ENCODE results near the gene GPI. TPM values are rescaled to one million over a fixed set of nuclear protein-coding genes. Genes with fewer than 3 reads are reported as not detected.

Gene GPI
- total and polyA plus RNA-seq, 9 of the 15 experiments (the other 6 are each of a cell fraction or from before 2014, with no cell fraction given), result 88.3 to 358 (median 122) TPM

GRCh38 chr19:34404109-34404909 lies 39.3 kb downstream of the GPI start, which contains the start of gene PDCD2L (continued):
- TF ChIP-seq, protein P1, sequence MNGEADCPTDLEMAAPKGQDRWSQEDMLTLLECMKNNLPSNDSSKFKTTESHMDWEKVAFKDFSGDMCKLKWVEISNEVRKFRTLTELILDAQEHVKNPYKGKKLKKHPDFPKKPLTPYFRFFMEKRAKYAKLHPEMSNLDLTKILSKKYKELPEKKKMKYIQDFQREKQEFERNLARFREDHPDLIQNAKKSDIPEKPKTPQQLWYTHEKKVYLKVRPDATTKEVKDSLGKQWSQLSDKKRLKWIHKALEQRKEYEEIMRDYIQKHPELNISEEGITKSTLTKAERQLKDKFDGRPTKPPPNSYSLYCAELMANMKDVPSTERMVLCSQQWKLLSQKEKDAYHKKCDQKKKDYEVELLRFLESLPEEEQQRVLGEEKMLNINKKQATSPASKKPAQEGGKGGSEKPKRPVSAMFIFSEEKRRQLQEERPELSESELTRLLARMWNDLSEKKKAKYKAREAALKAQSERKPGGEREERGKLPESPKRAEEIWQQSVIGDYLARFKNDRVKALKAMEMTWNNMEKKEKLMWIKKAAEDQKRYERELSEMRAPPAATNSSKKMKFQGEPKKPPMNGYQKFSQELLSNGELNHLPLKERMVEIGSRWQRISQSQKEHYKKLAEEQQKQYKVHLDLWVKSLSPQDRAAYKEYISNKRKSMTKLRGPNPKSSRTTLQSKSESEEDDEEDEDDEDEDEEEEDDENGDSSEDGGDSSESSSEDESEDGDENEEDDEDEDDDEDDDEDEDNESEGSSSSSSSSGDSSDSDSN (IDR thresholded peaks at IDR 0.05; ENCODE audit: borderline replicate concordance in 1 of 2, low read depth in 2 of 2, low read length in 2 of 2), result peak; percentile 59 to 61; a peak in 2 of 4 replicates
- TF ChIP-seq GTF2F1 (IDR thresholded peaks at IDR 0.05; ENCODE audit: low read depth, low read length), result peak; percentile 78; the same call in 1 of the 2 replicates
- peak; percentile 55 to 65; a peak in 2 of 4 replicates for TF ChIP-seq SIN3A (IDR thresholded peaks at IDR 0.05; ENCODE audit: borderline replicate concordance in 2 of 2, control insufficient read depth in 1 of 2, low read depth in 2 of 2, low read length in 2 of 2)
- peak; percentile 63; the same call in 1 of the 2 replicates for TF ChIP-seq ATF7 (IDR thresholded peaks at IDR 0.05)
- TF ChIP-seq MTA3 (IDR thresholded peaks at IDR 0.05; ENCODE audit: borderline replicate concordance), result peak; percentile 71; the same call in 1 of the 2 replicates
- TF ChIP-seq BCOR (IDR thresholded peaks at IDR 0.05), result peak; percentile 75; the same call in 1 of the 2 replicates
- TF ChIP-seq, protein P2, sequence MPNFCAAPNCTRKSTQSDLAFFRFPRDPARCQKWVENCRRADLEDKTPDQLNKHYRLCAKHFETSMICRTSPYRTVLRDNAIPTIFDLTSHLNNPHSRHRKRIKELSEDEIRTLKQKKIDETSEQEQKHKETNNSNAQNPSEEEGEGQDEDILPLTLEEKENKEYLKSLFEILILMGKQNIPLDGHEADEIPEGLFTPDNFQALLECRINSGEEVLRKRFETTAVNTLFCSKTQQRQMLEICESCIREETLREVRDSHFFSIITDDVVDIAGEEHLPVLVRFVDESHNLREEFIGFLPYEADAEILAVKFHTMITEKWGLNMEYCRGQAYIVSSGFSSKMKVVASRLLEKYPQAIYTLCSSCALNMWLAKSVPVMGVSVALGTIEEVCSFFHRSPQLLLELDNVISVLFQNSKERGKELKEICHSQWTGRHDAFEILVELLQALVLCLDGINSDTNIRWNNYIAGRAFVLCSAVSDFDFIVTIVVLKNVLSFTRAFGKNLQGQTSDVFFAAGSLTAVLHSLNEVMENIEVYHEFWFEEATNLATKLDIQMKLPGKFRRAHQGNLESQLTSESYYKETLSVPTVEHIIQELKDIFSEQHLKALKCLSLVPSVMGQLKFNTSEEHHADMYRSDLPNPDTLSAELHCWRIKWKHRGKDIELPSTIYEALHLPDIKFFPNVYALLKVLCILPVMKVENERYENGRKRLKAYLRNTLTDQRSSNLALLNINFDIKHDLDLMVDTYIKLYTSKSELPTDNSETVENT (CRISPR knock-in tag; IDR thresholded peaks at IDR 0.05), result 0 out of 2 replicates have a peak, but pooled peaks have one; percentile 13
- no peak for TF ChIP-seq HSF4 (CRISPR knock-in tag; IDR thresholded peaks at IDR 0.05; ENCODE audit: borderline replicate concordance)
- TF ChIP-seq BHLHE40 (IDR thresholded peaks at IDR 0.05; ENCODE audit: low read length), result peak; percentile 79
- peak; percentile 86 for TF ChIP-seq MEIS2 (IDR thresholded peaks at IDR 0.05; ENCODE audit: partially characterized antibody)
- TF ChIP-seq, protein P3, sequence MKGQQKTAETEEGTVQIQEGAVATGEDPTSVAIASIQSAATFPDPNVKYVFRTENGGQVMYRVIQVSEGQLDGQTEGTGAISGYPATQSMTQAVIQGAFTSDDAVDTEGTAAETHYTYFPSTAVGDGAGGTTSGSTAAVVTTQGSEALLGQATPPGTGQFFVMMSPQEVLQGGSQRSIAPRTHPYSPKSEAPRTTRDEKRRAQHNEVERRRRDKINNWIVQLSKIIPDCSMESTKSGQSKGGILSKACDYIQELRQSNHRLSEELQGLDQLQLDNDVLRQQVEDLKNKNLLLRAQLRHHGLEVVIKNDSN (CRISPR knock-in tag; IDR thresholded peaks at IDR 0.05), result peak; percentile 68
- TF ChIP-seq, protein P4, sequence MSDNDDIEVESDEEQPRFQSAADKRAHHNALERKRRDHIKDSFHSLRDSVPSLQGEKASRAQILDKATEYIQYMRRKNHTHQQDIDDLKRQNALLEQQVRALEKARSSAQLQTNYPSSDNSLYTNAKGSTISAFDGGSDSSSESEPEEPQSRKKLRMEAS (CRISPR knock-in tag; IDR thresholded peaks at IDR 0.05), result peak; percentile 87
- peak; percentile 96 for TF ChIP-seq L3MBTL2 (IDR thresholded peaks at IDR 0.05)
- TF ChIP-seq CXXC5 (CRISPR knock-in tag; IDR thresholded peaks at IDR 0.05), result peak; percentile 87
- no peak for TF ChIP-seq ZNF717 (CRISPR knock-in tag; IDR thresholded peaks at IDR 0.05)
- peak; percentile 84 for TF ChIP-seq TBP (optimal IDR thresholded peaks at IDR 0.05; ENCODE audit: low read depth, low read length)
- TF ChIP-seq PHF8 (IDR thresholded peaks at IDR 0.05; ENCODE audit: borderline replicate concordance, low read length), result peak; percentile 94
- 0 out of 4 replicates have a peak, but pooled peaks have one; percentile 4 to 31 for TF ChIP-seq RCOR1 (IDR thresholded peaks at IDR 0.05; ENCODE audit: borderline replicate concordance in 1 of 2, low read depth in 2 of 2, low read length in 2 of 2)
- TF ChIP-seq, protein P5, sequence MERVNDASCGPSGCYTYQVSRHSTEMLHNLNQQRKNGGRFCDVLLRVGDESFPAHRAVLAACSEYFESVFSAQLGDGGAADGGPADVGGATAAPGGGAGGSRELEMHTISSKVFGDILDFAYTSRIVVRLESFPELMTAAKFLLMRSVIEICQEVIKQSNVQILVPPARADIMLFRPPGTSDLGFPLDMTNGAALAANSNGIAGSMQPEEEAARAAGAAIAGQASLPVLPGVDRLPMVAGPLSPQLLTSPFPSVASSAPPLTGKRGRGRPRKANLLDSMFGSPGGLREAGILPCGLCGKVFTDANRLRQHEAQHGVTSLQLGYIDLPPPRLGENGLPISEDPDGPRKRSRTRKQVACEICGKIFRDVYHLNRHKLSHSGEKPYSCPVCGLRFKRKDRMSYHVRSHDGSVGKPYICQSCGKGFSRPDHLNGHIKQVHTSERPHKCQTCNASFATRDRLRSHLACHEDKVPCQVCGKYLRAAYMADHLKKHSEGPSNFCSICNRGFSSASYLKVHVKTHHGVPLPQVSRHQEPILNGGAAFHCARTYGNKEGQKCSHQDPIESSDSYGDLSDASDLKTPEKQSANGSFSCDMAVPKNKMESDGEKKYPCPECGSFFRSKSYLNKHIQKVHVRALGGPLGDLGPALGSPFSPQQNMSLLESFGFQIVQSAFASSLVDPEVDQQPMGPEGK (CRISPR knock-in tag; IDR thresholded peaks at IDR 0.05; ENCODE audit: borderline replicate concordance), result no peak

Measured in K562 (cell line).